ENCODE measurements around the gene GPR31. TPM values are rescaled to one million over a fixed set of nuclear protein-coding genes. Genes with fewer than 3 reads are reported as not detected.
A peak's percentile ranks its signal among the peaks of the same experiment; 100 is the strongest.

GPR31 gene
- total and polyA plus RNA-seq, 8 donors, result 0.18 TPM; not detected in 7

DNA sequence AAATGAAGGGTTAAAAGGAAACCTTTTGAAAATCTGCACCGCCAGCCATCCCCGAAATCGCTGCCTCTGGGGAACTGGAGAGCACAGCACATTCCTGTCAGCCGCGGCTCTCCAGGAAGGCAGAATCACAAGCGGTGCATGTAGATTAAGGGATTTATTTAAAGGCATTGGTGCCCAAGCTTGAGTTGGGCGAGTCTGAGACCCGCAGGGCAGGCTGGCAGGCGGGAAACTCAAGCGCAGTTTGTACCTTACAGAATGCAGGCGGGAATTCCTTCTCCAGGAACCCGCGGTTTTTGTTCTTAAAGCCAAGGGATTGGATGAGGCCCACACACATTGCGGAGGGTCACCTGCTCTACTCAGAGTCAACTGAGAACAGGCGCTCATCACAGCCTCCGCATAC, 10.8 kb downstream of the GPR31 start:
- 36 to 51% (median 42%) methylated on average over 16 of the region's 16 CpGs for WGBS, 5 donors
- Histone ChIP-seq H3K27ac (no peak overlapping the region), H3K27me3 (peaks cover 0 to 40% (median 0%) of the 10 kb centered on the region in 3 donors), H3K4me1 (peaks cover 0 to 5% (median 1%) of the 10 kb centered on the region in 4 donors), H3K9me3 (no peaks in the 10 kb centered on the region), H3K36me3 (no peaks in the 10 kb centered on the region), H3K4me3 (peak overlapping the region in 1 of 4 donors; percentile 19)
- intact Hi-C loops (cut with DNase I; ENCODE audit: low total_unique reads), result loop anchor here (10.0 kb wide), 1 partner anchor 372 kb away; no protein-coding TSS in a partner anchor
- DNase-seq, result no peak
- no peak for TF ChIP-seq EP300 (IDR thresholded peaks at IDR 0.05)
- TF ChIP-seq POLR2AphosphoS5 (IDR thresholded peaks at IDR 0.05), result no peak
- TF ChIP-seq CTCF (IDR thresholded peaks at IDR 0.05), result no peak
- no peak for TF ChIP-seq POLR2A (IDR thresholded peaks at IDR 0.05)

- intact Hi-C loops (cut with DNase I; ENCODE audit: low total_unique reads), result loop anchor here (10.0 kb wide), 1 partner anchor 371 kb away; no protein-coding TSS in a partner anchor
- WGBS, 5 donors, result 66 to 88% (median 75%) methylated on average over 15 of the region's 15 CpGs
- no peak for TF ChIP-seq CTCF (IDR thresholded peaks at IDR 0.05)
- no peak for TF ChIP-seq POLR2A (IDR thresholded peaks at IDR 0.05)
- no peak for TF ChIP-seq POLR2AphosphoS5 (IDR thresholded peaks at IDR 0.05)
- no peak for TF ChIP-seq EP300 (IDR thresholded peaks at IDR 0.05)
- DNase-seq, result no peak
- no peak overlapping the region for H3K27ac ChIP-seq
- H3K4me3 ChIP-seq, result peak overlapping the region in 1 of 4 donors; percentile 19
- H3K9me3 ChIP-seq, result no peaks in the 10 kb centered on the region
- H3K36me3 ChIP-seq, result no peaks in the 10 kb centered on the region
- H3K4me1 ChIP-seq, result peaks cover 0 to 8% (median 3%) of the 10 kb centered on the region in 4 donors
- H3K27me3 ChIP-seq, result peaks cover 0 to 44% (median 0%) of the 10 kb centered on the region in 3 donors
Measured at GRCh38 chr6:167146135-167146534, 11.6 kb downstream of the GPR31 start.

- TF ChIP-seq POLR2AphosphoS5 (IDR thresholded peaks at IDR 0.05), result no peak
- no peak for TF ChIP-seq CTCF (IDR thresholded peaks at IDR 0.05)
- TF ChIP-seq EP300 (IDR thresholded peaks at IDR 0.05), result no peak
- TF ChIP-seq POLR2A (IDR thresholded peaks at IDR 0.05), result no peak
Measured at GRCh38 chr6:167145461-167145860, 12.3 kb downstream of the GPR31 start.

DNA sequence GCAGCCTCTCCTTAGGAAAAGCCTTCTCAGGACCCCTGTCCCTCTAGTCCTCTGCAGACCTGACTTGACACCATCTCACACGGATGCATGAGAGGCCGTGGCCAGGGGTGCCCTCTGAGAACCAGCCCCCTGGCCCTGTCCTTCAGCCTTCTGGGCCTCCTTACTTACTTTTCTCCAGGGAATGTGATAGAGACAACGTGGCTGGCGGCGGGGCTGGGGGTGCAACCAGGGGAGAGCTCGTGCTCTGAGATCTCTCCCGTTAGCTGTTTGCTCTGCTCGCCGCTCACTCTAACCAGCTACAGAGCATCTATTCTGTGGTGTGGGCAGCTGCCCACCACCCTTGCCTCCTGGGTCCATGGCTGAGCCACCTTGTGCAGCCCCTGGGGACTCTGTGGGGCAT, 14.7 kb downstream of the GPR31 start:
- H3K27ac ChIP-seq, result no peak overlapping the region
- peaks cover 0 to 8% (median 3%) of the 10 kb centered on the region in 4 donors for H3K4me1 ChIP-seq
- no peak overlapping the region for H3K4me3 ChIP-seq
- 82 to 97% (median 87%) methylated on average over 6 to 9 of the region's 9 CpGs for WGBS, 5 donors
- peaks cover 0 to 44% (median 0%) of the 10 kb centered on the region in 3 donors for H3K27me3 ChIP-seq
- no peaks in the 10 kb centered on the region for H3K9me3 ChIP-seq
- H3K36me3 ChIP-seq, result no peaks in the 10 kb centered on the region
- intact Hi-C loops (cut with DNase I; ENCODE audit: low total_unique reads), result loop anchor here (10.0 kb wide), 1 partner anchor 368 kb away; no protein-coding TSS in a partner anchor
- DNase-seq, result no peak
- TF ChIP-seq EP300 (IDR thresholded peaks at IDR 0.05), result no peak
- no peak for TF ChIP-seq POLR2A (IDR thresholded peaks at IDR 0.05)
- no peak for TF ChIP-seq CTCF (IDR thresholded peaks at IDR 0.05)
- no peak for TF ChIP-seq POLR2AphosphoS5 (IDR thresholded peaks at IDR 0.05)

More at GRCh38 chr6:167145461-167145860, 12.3 kb downstream of the GPR31 start:
- intact Hi-C loops (cut with DNase I; ENCODE audit: low total_unique reads), result loop anchor here (10.0 kb wide), 1 partner anchor 371 kb away; no protein-coding TSS in a partner anchor
- H3K36me3 ChIP-seq, result no peaks in the 10 kb centered on the region
- WGBS, 5 donors, result 87 to 92% (median 90%) methylated on average over 8 to 12 of the region's 12 CpGs
- no peak overlapping the region for H3K4me3 ChIP-seq
- peaks cover 0 to 8% (median 3%) of the 10 kb centered on the region in 4 donors for H3K4me1 ChIP-seq
- peaks cover 0 to 44% (median 0%) of the 10 kb centered on the region in 3 donors for H3K27me3 ChIP-seq
- H3K27ac ChIP-seq, result no peak overlapping the region
- no peak for DNase-seq
- H3K9me3 ChIP-seq, result no peaks in the 10 kb centered on the region
